ENCODE results near the gene ABHD5.

DNA sequence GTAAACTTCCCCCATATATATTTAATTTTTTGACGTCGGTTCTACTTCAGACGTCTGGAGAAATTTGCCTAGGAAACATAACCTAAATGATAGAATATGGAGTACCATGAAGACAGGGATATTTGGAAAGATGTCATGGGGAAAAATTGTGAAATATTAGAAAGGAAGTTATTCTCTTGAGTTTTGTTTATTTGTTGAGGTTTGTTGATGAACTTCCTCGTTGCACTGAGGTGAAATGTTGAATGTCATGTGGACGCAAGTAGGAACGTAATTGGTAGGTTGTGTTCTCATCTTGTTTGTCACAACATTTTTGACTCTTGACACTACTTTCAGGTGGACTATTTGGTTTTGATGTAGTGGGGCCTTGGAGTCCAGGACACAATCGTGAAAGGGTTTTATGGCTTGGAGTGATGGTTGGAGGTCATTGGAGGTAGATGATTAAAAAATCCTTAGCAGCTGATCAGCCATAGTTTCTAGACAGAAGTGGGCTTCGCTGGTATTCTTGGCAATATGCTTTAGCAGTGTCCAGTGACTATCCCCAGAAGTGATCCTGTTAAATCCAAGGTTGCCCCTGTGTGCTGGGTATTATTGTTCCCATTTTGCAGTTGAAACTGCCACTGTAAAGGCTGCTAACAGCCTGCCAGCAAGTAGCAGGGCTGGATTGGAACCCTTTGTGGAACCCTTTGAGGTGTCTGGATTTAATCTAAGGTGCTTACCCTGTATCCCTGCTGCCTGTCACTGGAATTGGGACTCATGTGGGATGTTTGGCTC, 1.5 kb downstream of the ABHD5 start:
- TF ChIP-seq, protein P1, sequence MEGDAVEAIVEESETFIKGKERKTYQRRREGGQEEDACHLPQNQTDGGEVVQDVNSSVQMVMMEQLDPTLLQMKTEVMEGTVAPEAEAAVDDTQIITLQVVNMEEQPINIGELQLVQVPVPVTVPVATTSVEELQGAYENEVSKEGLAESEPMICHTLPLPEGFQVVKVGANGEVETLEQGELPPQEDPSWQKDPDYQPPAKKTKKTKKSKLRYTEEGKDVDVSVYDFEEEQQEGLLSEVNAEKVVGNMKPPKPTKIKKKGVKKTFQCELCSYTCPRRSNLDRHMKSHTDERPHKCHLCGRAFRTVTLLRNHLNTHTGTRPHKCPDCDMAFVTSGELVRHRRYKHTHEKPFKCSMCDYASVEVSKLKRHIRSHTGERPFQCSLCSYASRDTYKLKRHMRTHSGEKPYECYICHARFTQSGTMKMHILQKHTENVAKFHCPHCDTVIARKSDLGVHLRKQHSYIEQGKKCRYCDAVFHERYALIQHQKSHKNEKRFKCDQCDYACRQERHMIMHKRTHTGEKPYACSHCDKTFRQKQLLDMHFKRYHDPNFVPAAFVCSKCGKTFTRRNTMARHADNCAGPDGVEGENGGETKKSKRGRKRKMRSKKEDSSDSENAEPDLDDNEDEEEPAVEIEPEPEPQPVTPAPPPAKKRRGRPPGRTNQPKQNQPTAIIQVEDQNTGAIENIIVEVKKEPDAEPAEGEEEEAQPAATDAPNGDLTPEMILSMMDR (IDR thresholded peaks at IDR 0.05 in 4 of 5, conservative IDR thresholded peaks at IDR 0.05 in 1 of 5) = no peak
- TF ChIP-seq POLR2A (IDR thresholded peaks at IDR 0.05) = no peak
